ENCODE measurements around the gene ADRA2C. TPM values are rescaled to one million over a fixed set of nuclear protein-coding genes. Genes with fewer than 3 reads are reported as not detected.

ADRA2C gene
- total RNA-seq, 1 experiment from 2014 or later = 28.1 TPM

GRCh38 chr4:3716631-3717235 is 49.5 kb upstream of the ADRA2C start:
- intact Hi-C loops (cut with micrococcal nuclease) = no loop called here
- H3K9me2 ChIP-seq (ENCODE audit: insufficient read depth) = no peaks in the 10 kb centered on the region
- TF ChIP-seq ELF1 (IDR thresholded peaks at IDR 0.05; ENCODE audit: borderline replicate concordance, low read depth) = no peak
- TF ChIP-seq EZH2 (IDR thresholded peaks at IDR 0.05) = no peak
- TF ChIP-seq POLR2AphosphoS5 (IDR thresholded peaks at IDR 0.05; ENCODE audit: low read depth, low read length) = no peak
- no peak for TF ChIP-seq SRF (IDR thresholded peaks at IDR 0.05; ENCODE audit: low read depth)
- TF ChIP-seq ZBTB33 (IDR thresholded peaks at IDR 0.05; ENCODE audit: extremely low read depth, insufficient replicate concordance, low read length) = no peak
- no peak for TF ChIP-seq ZFX (IDR thresholded peaks at IDR 0.05)
- TF ChIP-seq JUND (IDR thresholded peaks at IDR 0.05) = no peak
- TF ChIP-seq ZNF274 (IDR thresholded peaks at IDR 0.05; ENCODE audit: low read depth, low read length) = no peak
- no peak for TF ChIP-seq RAD21 (IDR thresholded peaks at IDR 0.05; ENCODE audit: low read depth)
- no peak for TF ChIP-seq FOSL1 (IDR thresholded peaks at IDR 0.05; ENCODE audit: low read depth)
- H3K4me1 ChIP-seq (ENCODE audit: control insufficient read depth in 1 of 2, insufficient read depth in 2 of 2, low read length in 2 of 2) = no peaks in the 10 kb centered on the region
- RAD21 ChIA-PET (ENCODE audit: low non-redundant PET in 1 of 2, low total read pairs in 2 of 2, uncharacterized antibody in 2 of 2, unreplicated experiment in 2 of 2) = no interaction called here
- no peak overlapping the region for H3K4me2 ChIP-seq (ENCODE audit: low read length)
- H3K79me2 ChIP-seq (ENCODE audit: insufficient read depth, low read length) = no peaks in the 10 kb centered on the region
- H4K20me1 ChIP-seq (ENCODE audit: insufficient read depth) = no peaks in the 10 kb centered on the region
- H3K9me3 ChIP-seq (ENCODE audit: control insufficient read depth in 1 of 2, insufficient read depth in 1 of 2, low read depth in 1 of 2, low read length in 2 of 2) = peaks cover 0 to 12% of the 10 kb centered on the region in 2 experiments; a peak in 1 of 4 replicates
- ATAC-seq (no peak), DNase-seq (ENCODE audit: low read depth, low spot score) (no peak)
- CTCF ChIA-PET = no interaction called here
- H3K27ac ChIP-seq (ENCODE audit: low read depth, low read length) = no peak overlapping the region
- BruUV-seq (replicated peaks) = no TSS peak
- H3K36me3 ChIP-seq (ENCODE audit: control insufficient read depth in 1 of 2, insufficient read depth in 2 of 2, low read length in 2 of 2) = no peaks in the 10 kb centered on the region
- POLR2A ChIA-PET = no interaction called here
- H3K27me3 ChIP-seq (ENCODE audit: insufficient read depth, low read length) = no peaks in the 10 kb centered on the region
- H2AFZ ChIP-seq (ENCODE audit: low read depth, low read length, poor library complexity, severe bottlenecking) = no peak overlapping the region
- H3K4me3 ChIP-seq (replicated peaks in 1 of 2; ENCODE audit: low read depth in 1 of 2, low read length in 2 of 2) = no peak overlapping the region
- H3K9ac ChIP-seq (ENCODE audit: low read length) = no peak overlapping the region

All from HCT116 (cell line).